Fibroblast of skin of abdomen (primary cell): ENCODE results near the gene SPTBN5.

ENCODE experiments used
- DNase-seq: peaks from one replicate; pipeline ENCODE4 v3.0.0-alpha.2; 2013

Gene SPTBN5

DNA sequence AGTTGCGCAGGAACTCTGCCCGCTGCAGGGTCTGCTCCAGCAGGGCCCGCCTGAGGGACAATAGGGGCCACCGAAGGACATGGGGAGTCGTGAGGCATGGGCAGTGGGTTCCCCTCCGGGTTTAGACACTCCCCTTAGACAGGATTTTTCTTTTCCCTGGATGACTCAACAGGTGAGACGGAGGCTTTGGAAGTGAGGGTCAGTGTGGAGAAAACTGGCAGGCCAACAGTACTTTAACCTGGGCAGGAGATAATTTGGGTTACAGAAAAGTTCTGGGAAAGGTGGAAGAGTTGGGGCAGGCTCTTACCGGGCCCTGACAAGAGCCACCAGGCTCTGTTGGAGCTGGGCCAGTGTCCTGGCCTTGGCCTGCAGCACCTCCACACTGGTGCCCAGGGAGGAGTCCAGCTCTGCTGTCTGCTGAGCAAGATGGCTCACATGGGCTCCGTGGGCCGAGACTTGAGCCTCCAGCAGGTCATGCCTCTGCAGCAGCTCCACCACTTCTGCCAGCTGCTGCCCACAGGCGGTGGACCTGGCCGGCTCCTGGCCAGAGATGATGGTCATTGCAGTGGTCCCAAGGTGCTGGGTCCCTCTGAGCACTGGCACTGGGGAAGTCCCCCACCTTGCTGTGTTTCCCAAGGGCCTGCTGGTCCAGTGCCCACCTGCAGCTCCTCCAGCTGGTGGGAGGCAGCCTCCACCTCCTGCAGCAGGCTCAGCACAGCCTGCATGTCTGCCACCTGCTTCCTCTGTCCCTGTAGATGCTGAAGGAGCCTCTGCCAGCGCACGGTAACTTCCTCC is 11.0 kb downstream of the SPTBN5 start:
- no peak for DNase-seq

DNA sequence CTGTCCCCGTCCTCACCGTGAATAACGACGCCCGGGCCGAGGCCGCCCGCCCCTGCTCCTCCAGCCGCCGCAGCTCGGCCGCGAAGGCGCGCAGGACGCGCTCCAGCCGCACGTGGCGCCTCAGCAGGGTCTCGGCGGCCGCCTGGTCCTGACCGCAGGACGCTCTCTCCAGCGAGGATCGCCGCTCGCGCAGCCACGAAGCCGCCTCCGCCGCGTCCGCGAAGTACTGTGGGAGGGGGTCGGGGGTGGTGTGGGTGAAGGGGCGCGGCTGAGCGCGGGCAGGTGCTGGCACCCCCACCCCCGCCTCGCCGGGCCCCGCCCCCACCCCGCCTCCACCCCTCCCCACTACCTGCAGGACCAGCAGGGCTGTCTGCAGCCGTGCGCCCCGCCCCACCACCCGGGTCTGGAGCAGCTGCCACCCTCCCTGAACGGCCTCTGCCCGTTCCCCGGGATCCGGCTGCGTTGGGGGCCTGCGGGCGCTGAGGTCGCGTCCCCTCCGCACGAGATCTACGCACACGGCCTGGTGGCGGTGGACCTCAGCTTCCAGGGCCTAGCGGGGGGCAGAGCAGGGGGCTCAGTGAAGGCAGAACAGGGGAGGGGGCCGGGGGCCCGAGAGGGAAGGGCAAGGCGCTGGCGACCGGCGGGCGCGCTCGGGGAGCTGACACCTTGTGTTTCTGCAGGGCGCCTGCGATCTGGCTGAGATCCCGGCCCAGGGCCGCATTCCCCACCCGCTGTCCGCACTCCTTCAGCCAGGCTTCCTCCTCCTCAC is 11.7 kb downstream of the SPTBN5 start:
- no peak for DNase-seq

DNA sequence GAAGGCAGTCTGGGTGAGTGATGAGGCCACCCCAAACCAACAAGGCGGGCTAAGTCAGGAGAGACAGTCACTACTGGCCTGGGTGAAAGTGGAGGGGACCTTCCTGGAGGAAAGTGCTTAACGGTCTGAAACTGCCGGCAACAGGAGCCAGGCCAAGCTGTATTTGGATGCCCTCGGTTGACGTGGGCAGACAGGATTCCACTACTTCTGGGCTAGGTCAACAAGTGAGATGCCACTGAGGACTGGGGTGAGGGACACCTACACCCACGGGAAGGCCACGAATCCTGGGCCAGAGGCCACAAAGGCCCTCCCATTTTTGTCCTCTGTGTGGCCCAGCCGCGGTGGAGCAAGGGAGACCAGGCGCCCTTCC is 12.3 kb downstream of the SPTBN5 start:
- DNase-seq, result no peak

DNA sequence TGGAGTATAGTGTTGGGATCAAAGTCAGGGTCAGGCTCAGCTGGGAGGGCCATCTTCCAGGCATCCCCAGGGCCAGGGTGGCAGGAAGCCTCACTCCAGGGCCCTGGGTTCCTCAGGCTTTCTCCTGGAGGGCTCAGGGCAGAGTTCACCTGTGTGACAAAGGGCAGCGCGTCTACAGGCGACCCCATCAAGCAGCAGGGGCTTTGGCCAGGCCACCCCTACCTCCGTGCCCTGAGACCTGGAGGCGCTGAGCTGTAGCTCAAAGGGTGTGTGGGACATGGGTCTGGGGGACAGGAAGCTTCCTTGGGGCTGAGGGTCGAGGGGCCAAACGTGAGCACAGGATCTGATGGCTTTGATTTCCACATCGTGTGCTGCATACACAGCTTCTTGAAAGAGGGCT is 12.8 kb downstream of the SPTBN5 start:
- DNase-seq, result no peak

DNA sequence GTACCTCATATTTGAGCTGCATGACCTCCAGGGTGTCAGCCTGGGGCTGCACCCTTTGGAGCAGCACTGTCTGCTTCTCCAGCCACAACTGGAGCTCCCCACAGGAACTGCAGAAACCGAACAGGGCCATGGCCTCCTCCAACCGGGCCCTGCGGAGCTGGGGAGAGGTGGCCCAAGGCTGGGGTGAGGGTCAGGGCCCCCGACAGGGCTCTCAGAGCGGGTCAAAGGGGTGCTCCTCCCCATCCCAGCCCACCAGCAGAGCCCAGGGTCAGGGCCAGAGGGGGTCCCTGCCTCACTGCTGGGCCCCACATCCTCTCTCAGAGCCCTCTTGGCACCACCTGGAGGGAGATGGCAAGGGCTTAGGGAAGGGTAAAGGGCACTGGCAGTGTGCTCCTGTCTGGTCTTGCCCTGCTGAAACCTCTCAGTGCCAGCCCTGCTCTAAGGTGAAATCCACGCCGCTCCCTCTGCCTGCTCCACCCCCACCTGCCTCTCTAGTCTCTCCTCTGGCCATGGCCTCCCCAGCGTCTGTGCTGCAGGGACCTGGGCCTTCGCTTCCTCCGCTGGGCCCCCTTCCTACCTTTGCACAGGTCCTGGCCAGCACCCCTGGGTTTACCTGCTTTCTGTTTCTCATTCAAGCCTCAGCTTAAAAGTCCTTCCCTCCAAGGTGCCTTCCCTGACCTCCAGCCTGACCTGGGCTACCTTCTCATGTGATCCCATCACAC is 13.5 kb downstream of the SPTBN5 start:
- no peak for DNase-seq

DNA sequence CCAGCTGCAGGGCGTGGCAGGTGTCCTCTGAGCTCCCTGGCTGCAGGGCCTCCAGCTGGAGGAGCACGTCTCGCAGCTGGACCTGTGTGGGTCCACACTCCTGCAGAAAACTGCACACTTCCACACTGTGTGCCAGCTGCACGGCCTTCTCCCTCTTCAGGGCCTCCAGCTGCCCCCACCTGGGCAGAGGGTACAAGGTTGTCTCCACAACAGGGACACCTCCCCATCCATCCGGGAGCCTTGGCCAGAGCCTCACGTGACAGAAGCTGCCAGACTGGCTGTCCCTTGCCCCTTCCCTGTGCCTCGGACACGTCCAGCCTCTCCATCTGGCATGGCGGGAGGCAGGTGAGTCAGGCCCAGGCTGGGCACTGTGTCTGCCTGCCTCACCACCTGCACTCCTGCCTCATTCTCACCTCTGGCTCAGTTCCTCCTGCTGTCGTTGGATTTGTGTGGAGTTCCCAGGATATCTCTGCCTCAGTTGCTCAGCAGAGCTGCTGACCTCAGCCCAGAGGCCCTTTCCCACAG is 14.5 kb downstream of the SPTBN5 start:
- DNase-seq, result no peak

DNA sequence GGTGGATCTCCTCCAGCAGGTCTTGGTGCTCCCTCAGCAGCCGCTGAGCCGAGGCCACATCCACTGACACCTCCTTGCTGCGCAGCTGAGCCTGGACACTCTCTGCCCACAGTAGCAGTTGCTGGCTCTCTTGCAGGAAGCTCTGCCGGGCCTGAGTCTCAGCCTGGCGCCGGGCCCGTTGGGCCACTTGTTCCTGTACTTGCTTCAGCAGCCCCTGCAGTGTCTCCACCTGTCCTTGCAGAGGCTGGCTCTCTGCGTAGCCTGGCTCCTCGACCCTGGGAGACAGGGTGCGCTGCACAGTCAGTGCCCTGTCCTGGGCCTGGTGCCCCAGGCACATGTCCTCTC is 15.5 kb downstream of the SPTBN5 start:
- no peak for DNase-seq

DNA sequence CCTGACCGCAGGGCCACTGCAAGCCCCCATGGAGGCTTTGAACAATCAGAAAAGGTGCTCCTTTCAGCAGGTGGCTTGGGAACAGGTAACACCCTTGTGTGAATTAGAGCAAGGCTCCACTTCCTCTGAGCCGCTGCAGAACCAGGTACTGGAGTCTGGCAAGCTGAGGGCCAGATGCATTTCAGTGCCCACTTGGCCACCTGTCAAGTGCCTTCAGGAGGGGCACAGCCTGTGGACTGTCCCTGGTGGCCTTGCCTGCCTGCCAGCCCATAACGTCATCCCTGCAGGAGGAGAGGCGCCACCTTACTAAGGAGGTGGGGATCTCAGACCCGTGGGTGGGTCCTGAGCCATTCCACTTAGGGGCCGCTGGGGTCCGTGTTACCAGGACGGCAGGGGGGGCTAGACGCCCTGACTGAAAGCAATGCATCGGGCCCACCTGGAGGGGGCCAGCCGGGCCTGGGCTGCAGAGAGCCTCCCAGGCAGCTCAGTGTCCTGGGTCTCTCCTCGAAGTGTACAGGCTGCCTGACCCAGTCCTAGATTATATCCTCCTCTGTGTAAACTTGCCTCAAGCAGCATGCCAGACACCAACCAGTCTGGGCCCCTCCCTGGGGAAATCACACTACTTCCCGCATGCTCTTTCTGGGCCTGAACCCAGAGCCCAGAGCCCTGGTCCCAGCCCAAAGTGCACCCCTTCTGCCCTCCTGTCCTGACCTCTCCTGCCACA is 16.1 kb downstream of the SPTBN5 start:
- DNase-seq, result no peak

DNA sequence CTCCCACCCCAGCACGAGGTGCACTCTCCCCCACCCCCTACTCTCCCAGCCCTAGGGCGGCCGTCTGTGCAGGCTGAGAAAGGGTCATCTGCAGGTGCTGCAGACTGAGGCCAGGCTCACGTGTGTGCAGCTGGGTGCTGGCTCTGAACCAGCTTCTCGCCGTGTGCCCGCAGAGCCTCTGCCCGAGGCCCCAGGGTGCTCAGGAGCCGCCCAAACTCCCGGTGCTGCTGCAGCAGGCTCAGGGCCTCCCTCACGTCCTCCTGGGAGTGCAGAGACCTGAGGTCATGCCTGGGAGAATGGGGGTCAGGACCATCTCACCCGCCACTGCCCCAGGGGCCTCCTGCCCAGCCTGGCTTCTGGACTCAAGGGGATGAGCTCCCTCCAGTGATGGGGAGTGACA is 17.2 kb downstream of the SPTBN5 start:
- no peak for DNase-seq

DNA sequence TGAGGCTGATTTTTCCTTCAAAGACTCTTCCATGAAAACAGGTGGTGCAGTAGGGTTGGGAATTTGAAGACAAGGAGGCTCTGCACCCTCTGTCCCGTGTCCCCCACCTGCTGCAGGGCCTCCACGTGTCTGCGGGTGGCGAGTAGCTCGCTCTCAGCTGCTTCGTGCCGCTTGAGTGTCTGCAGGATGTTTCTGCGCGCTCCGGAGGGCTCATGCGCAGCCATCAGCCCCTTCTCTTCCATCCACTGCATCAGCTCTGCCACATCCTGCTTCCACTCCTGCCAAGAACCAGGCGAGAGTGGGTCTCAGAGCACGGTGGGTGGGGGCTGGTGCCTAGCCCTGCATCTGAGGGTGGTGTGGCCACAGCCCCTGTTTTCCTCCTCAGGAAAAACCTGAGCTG is 17.8 kb downstream of the SPTBN5 start:
- DNase-seq, result no peak

DNA sequence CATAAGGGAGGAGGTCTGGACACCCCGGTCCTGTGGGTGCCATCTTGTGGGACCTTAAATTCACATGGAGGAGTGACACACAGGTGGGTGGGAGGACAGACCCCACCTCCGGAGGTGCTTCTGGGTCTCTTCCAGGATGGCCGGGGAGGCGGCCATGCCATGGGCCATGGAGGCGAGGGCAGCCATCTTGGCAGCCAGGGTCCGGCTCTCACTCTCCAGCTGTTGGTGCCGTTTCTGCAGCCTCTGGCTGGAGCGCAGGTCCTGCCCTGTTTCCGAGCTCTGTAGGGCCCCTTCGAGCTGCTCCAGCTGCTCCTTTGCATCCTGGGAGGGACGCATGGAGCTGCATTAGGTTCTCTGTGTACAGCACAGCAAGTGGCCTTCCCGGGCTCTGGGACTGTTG is 19.1 kb downstream of the SPTBN5 start:
- DNase-seq, result no peak

DNA sequence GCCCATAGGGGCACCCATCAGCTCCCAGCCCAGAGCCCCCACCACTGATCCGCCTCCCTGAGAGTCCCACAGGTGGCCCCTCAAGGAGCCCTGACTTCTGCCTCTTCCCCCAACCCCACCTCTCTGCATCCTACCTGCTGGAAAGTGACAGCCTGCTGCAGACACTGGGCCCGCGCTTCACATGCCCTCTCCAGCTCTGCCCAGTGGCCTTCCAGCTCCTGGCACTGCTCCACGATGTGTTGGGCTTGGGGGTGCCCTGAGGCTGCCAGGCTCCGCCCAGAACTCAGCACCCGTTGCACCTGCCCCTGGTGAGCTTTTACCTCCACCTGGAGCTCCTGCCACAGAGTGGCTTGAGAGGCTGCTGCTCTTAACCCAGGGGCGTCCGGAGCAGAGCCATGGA is 20.1 kb downstream of the SPTBN5 start:
- no peak for DNase-seq

DNA sequence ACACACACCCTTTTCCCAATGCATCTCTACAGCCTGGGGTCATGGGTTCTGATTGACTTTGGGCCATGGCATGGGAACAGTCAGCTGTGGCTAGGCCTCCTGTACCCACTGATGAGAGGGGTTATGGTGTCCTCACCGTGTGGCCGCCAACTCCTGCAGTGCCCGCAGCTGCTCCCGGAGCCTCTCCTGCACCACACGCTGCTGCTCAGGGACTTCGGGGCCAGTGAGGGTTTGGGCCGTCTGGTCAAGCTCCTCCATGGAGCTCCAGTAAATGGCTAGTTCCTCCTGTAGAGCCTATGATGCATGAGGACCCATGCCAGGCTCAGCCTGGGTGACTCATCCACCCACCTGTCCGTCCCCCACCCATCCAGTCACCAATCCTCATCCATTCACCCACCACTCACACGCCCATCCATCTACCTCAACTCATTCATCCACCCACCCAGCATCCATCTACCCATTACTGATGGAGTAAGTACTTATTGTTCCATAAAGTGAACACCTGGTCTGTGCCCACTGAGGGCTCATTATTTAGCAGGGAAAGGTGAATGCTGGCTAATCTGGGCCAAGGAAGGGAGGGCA is 21.6 kb downstream of the SPTBN5 start:
- DNase-seq, result no peak

DNA sequence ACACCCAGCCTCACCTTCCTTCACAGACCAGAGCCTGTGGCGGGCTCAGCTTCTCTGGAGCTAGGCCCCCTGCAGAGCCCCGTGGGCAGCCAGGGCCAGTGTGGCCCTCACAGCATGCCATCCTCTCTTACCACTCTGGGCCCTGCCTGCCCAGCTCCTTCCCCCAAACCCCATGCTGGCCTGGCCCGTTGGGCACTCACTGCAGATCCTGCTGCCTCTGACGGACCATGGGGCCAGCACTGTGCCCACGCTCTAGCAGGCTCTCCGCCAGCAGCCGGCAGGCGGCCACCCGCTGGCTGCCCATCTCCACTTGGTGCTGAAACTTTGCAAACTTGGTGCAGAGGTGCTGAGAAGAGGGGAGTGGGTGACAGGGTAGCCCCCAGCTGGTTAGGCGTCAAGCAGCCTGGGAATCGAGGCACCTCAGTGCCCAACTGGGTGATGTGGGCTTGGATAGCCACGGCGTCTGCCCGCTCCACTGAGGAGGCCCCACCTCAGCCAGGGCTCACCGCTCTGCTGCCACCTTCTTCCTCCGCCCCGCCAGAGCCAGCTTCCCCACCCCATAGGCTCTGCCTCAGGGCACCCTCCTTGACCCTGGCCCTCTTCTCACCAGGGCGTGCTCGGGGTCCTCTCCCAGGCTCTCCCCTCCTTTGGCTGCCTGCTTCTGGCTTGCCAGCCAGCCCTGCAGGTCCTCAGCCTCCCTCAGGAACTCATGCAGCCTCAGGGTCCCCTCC is 22.5 kb downstream of the SPTBN5 start:
- no peak for DNase-seq

DNA sequence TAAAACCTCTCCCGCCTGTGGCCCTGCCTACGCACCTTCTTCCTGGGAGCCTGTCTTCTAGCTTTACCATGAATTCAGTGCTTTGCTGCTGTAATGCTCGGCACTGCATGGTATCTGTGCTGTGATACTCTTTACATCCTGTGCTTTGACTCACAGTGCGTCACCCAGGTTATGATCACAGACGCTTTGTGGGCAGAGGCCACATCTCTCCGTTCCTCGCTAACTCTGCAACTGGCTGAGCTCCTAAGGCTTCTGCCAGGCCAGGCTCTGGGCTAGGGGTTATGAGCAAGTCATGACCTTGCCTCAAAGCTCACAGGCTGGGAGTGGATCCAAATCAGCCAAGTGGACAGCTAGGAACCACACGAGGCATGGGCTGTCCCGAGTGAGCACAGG is 23.2 kb downstream of the SPTBN5 start:
- DNase-seq, result peak; percentile 38

DNA sequence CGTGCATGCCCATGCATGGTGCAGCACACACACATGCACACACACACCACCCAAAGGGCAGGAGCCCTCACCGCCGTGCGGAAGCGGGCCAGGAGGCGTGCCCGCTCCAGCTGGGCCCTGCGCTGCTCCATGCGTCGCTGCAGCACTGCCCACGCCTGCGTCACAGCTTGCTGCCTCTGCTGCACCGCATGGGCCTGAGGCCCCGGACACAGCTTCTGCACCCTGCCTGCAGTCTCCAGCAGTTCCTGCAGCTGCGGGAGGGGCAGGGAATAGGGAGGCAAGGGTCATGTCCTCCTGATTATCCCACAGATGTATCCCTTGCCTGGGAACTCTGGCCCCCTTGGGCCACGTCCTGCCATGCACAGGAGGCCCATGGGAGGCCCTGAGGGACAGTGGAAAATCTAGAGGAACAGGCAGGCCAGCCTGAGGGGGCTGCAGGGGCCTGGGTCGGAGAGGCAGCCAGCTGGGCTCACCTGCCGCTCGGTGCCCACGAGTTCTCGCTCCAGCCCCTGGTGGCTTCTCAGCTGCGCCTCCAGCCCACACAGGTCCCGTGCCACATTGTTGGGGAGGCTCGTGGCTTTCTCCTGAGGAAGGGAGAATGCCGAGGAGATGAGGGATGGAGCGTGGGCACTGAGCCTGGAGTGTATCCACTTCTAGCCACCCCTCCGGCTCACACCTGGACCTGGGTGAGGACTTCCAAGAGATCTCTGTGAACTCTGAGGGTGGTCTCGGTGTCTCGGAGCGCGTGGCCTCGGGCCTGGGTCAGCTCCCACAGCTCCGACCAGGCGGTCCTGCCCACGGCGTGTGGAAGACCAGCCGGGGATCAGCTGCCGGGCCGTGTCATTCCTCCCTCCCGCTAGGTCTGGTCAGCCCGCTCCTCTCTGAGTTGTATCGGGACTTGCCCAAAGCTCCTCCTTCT is 23.8 kb downstream of the SPTBN5 start:
- no peak for DNase-seq

DNA sequence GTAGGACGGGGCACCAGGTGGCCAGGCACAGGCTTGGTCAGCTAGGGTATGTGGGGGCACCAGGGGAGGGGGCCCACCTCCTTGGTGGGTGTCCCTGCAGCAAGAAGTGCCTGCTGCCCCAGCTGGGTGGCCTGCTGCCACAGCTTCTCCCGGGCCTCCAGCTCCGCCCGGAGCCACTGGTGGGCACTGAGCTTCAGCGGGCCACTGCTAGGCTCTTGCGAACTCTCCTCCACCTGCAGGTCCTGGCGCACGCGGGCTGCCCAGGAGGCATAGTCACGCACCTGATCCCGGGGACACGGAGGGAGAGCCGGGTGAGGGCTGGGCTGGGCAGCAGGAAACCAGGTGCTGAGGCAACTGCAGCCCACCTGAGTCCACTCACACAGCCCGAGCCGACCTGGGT is 25.5 kb downstream of the SPTBN5 start:
- no peak for DNase-seq

DNA sequence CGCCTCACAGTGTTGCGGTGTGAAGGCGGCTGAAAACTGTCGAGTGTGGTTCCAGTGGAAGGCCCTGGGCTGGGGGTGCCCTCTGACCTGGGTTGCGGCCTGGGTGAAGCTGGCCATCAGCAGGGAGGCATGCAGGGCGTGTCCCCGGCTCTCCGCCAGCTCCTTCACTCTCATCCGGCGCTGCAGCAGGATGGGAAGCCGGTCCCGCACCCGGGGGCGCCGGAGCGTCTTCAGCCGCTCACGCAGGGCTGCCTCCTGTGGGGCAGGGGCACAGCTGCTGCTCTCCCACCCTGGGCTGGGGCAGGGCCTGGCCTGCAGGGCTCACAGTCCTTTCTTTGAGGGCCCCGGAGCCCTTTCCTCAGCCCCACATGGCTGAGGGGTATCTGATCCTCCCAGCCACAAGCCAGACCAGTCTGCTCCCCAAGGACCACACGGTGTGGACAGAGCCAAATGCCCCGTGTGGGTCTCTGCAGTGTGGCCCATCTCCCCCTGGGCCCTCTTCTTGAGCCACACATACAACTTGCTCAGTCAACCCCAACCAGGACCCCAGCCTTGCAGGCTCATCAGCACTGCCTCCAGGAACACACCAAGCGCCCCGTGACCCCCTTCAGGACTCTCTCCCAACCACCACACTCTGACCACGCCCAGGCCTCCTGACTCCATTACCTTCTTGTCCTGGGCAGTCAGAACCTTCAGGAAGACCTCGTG is 26.8 kb downstream of the SPTBN5 start:
- no peak for DNase-seq

DNA sequence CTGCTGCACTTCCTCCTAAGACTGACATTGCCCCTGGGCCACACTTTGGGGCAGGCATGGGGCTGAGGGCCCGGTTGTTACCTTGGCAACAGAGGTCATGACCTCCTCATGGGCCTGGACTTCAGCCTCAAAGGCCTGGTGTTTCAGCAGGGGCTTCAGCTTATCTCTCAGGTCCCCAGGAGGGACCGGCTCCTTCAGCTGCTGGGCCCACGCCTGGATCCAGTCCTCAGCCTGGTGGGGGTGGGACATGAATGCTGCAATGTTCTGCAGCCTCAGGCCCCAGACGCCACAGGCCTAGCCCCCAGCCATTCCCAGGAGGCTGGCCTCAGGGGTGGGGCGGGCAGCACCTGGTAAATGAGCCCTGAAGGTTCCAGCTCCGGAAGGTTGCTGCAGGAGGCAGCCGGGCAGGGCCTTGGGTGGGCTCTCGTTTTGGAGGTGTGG is 27.6 kb downstream of the SPTBN5 start:
- DNase-seq, result no peak
